ENCODE measurements around the gene GRM7.

Gene GRM7

DNA sequence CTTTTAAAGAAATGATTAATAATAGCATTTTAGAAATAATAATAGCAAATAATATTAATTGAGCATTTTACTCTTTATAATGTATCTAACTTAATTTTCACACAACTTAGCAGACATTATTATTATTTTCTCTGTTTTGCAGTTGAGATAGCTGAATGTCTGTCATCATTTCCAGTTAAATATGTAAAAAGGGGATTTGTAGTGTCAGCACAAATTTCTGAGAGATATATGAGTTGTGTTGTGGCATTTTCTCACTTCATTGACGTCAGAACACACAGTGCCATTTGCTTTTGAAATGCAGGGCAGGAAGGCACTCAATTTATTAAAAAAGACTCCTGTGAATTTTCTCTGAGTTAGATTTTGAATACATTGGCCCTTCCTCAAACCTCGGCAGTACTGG is 111.0 kb downstream of the GRM7 start:
- DNase-seq (ENCODE audit: low read depth), result no peak

DNA sequence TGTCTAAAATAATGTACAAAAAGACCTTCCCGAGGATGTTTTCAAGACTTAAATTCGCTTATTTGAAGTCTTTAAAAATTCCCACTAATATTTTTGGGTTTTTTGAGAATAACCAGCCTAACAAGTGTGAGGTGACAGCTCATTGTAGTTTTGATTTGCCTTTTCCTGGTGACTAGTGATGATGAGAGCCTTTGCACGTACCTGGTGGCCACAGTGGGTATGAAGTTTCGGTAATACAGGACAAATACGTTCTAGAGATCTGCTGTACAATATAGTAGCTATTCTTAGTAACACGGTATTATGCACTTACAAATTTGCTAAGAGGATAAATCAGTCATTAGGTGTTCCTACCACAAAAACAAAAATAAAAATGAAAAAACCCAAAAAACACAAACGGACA is 124.9 kb downstream of the GRM7 start:
- DNase-seq (ENCODE audit: low read depth), result no peak

DNA sequence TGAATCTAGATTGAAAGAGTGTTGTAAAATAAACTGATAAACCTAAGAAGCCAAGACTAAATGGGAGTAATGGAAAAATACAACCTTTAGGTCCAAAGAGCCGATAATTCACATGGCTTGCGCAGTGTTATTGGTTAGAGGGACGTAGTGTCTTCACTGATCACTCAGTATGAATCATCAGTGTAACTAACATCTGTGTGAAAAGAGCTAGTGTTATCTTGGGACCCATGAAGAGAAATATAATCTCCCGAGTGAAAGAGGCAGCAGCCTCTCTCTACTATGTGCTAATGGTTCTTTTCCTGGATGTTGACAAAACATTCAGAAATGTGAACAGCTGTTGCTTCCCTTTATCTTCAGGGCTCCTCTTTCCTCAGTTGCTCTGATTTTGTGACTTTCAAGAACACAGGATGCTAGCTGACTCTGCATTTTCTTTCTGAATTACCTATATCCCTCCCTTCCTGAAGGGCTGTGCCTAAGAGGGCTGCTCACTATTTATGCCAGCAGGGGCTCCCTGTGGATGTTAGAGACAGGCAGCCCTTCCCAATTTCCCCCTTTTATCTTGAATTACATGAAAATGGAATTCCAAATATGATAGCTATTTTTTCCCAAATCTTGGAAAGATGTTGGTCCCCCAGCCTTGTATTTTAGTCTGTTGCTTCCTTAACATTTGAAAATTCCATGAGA is 128.8 kb downstream of the GRM7 start:
- DNase-seq (ENCODE audit: low read depth), result no peak

DNA sequence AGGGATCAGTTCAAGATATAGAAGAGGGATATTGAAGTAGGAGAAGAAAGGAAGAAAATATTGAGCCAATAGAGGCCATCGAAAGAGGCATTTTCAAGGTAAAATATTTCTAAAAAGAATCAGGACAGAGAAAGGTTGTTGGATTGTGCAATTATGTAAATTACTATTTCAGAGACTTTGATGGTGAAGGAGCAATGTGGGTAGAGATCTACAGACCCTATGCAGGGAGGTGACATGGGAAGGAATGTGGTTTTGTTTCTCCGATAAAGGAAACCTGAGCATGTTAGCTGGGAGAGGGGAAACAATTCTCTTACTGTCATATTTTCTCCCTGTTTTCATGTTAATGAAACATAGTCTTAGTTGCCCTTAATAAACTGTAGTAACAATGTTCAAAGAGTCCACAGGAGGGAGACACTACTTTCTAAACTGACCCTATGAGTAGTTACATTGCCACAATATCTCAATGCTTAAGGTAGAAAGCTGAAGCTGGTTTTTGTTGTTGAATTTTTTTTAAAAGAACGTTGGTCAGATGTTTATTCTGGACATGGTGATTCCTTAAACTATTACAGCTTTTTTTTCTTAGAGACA is 133.3 kb downstream of the GRM7 start:
- DNase-seq (ENCODE audit: low read depth), result no peak

DNA sequence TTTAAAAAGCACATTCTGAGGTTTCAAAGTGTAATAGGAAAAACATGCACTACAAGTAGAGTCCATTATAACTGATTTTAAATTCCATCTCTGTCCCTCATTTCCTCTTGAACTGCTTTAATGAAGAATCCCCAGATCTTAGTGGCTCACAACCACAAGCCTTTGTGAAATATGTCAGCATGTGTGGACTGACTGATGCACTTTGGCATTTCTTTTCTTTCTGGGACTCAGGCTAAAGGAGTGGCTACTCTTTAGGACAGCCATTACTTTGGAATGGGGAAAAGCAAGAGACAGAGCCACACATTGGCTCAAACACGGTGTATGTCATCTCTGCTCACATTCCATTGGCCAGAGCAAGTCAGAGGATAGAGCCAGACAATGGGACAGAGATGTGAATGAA is 139.6 kb downstream of the GRM7 start:
- DNase-seq (ENCODE audit: low read depth), result no peak

DNA sequence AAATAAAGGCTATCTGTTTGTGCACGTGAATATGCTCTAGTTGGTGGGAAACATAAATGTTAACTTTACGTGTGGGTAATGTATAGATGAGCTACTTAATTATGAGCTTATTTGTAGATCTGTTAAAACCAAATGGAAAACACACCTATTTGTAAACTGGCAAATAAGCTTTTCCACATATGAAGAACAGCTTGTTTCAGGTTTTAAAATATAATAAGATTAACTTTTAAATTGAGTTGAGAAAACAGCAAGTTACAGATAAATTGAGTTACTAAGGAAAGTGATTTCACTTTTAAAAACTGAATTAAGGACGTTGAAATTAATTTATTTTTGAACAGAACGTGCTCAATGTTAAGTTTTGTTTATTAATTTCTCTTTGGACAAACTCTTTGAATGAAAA is 140.5 kb downstream of the GRM7 start:
- no peak for DNase-seq (ENCODE audit: low read depth)

DNA sequence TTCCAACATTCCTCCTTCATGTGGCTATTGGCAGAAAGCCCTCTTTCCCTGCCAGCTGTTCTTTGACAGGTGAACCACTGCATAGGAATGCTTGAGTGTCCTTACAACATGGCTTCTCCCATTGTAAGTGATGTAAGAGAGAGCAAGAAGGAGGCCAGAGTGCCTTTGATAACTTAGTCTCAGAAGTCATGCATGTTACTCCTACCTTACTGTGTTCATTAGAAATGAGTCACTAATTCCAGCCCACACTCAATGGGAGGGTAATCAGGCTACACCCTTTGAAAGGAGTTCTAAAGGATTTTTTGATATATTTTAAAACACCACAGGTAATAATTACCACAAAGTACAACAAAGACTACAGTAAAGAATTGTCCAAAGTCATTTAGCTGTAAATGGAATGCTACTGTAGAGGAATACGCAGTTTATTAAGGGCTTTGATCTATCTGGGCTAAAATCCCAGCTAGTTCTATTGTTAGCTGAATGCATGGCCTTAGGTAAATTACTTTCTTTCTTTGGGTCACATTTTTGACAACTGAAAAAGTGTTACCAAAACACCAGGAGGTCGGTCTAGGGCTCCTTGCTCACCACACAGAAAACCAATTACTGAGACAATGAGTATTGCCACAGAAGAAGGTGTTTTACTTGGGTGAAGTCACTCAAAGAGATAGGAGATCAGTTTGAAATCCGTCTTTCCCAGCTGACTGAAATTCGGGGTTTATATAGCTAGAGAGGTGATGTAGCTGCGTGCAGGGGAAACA is 154.9 kb downstream of the GRM7 start:
- no peak for DNase-seq (ENCODE audit: low read depth)

DNA sequence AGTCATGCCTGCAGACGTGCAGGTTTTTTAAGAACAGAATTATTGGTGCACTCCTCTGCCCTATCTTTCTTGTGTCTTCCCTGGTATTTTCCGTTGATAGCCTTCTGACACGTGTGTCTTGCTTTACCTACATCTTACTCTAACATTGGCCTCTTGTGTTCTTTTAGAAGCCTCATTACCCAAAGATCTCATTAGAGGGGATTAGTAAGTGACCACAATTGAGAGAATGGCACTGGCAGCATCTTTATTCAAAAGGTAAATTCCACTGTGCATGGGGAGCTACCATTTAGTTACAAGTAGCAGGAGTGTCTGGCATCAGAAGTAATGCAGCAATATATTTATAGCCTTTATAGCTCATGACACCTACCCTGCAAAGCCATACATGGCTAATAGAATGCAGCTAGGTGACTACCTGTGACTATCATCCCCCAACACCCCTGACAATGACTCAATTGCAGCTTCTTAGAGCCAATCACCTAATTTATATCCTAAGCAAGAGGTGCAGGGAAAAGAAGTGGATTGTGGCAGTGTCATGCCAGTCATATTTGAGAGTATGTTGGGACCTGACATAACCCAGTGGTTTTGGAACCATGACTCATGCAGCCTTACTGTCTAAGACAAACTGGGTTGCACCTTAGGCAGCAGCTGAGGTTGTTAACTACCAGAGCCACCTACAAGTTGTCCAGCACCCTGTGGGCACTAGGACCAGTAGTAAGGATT is 164.8 kb downstream of the GRM7 start:
- no peak for DNase-seq (ENCODE audit: low read depth)

DNA sequence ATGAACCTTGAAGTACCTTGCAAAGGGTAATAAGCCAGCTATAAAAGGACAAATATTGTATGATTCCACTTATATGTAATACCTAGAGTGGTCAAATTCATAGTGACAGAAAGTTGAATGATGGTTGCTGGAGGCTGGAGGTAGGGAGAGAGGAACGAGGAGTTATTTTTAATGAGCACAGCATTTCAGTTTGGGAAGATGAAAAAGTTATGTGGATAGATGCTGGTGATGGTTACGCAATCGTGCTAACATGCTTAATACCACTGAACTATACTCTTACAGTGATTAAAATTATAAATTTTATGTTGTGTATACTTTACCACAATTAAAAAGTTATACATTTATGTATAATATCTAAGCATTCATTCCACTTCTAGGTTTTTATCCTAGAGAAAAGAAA is 168.6 kb downstream of the GRM7 start:
- DNase-seq (ENCODE audit: low read depth), result no peak

DNA sequence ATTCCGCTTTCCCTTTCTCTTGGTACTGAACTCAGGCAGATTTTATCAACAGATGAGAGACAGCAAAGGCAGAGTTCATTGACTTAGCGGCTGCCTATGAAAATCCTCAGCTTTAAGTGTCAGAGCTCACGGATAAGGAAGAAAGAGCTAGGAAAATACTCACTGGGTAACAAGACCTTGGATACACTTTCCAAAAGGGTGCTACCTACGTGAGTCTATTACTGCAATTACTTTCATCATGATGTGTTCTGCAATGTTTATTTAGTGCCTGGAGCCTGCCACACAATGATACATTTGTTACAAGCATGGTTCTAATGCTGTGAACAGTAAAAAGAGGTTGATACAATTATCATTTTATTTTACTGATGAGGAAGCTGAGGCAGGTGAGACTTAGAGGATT is 177.5 kb downstream of the GRM7 start:
- no peak for DNase-seq (ENCODE audit: low read depth)

DNA sequence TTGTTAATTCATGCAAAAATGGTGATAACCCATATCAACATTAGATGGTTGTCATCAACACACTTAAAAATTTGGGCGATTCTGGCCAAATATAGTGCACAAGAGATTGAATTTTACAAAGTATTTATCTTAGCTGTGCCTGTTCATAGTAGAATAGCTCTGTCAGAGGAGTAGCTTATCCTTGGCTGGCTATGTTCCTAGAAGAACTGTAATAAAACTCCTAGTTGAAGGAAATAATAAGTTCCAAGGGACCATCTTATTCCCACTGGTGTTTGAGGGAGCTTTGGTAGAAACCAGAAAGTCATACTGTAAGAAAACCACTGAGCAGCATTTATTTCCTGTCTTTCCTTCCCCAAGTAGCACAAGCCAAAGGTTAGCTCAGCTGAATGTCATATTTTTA is 201.8 kb downstream of the GRM7 start:
- no peak for DNase-seq (ENCODE audit: low read depth)

DNA sequence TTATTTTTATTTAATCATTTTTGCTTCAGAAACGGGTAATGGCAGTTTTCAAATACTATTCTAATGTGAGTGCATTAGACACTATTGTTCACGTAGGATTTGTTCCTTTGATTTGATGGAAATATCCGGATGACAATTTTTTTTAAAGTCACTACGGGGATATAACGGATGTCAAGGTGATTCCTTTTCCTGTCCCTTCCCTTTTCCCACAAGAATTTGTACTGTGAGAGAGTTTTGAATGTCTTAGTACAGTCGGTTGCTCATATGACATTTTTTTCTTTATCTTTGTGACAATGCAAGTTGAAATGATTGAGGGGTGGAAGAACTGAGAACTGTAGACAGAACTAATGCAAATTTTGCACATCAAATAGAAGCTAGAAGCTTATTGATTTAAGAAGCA is 209.5 kb downstream of the GRM7 start:
- no peak for DNase-seq (ENCODE audit: low read depth)

DNA sequence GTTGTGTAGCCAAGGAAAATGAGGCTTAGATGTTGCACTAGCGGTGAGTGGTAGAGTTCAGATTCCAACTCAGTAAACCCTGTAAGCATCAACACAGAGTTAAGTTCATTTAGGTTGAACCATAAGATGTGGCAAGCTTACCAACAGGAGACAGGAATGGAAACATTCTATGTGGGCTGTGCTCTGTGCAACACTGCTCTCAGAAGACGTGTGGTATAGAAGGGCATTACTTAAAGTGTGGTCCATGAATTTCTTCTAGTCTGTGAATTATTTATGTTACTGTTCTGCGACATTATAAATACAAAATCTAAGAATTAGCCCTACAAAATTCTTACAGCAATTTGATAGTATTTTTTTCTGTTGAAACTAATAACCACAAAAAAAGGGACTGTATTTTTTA is 213.3 kb downstream of the GRM7 start:
- DNase-seq (ENCODE audit: low read depth), result no peak

DNA sequence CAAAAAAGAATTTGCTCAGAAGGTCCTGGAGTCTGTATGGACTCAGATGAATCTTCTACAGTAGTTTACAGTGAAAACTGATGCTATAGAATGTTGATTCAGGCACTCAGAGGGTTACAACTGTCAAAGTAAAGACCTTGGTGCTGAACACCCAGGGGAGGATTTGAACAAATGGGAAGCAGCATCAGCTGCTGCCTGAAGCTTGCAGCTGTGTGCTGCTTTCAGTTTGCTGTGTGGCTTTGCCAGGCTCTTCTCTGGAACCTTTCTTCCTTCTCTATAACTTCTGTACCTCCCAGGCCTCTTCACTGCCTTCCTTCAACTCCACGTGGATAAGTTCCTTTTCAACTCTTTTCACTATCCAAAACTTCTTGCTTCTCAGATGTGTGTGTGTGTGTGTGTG is 214.2 kb downstream of the GRM7 start:
- no peak for DNase-seq (ENCODE audit: low read depth)

DNA sequence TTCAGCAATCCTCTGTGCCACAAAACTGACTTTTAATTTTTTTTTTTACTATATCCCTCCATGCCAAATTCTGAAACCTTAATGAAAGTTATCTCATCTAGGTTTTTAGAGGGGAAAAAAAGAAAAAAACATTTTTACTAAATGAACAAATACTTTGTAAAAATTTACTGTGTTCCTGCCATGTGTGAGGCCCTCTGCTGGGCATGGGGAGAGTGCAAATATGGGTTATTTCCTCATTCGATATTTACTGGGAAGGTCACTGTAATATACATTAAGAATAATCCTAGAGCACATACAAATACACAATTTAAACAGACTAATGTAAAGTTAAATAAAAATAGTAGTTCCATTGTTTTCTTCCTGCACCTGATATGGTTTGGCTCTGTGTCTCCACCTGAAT is 215.0 kb downstream of the GRM7 start:
- no peak for DNase-seq (ENCODE audit: low read depth)

DNA sequence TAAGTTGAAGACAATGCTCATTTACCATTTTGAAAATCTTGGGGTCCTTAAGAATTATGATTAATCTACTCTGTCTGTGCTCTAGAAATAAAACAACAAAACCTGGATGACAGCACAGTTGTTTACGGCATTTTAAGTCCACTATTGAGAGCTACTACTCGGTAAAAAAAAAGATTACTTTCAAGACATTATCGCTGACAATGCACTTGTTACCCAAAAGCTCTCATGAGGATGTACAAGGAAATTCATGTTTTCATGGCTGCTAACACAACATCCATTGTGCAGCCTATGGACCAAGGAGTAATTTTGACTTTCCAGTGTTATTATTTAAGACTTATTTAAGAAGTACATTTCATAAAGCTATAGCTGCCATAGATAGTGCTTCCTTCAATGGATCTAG is 221.3 kb downstream of the GRM7 start:
- DNase-seq (ENCODE audit: low read depth), result no peak

DNA sequence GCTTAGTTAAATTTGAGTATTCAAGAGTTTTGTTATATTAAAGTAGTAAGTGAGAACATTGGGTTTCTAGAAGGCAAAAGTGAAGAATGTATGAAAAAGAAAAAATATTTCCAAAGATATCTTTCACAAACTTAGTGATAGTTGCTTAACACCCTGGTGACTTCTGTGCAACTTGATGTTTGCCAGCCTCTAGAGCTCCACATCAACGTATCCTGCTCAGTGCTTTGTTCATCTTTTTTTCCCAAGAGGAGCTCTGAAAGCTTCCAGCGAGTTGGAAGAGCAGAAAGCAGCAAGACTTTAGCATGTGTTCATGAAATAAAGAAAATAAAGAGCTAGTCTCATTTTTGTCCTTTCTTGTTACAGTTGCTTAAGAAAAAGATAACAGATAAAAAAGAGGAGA is 225.5 kb downstream of the GRM7 start:
- DNase-seq (ENCODE audit: low read depth), result no peak

DNA sequence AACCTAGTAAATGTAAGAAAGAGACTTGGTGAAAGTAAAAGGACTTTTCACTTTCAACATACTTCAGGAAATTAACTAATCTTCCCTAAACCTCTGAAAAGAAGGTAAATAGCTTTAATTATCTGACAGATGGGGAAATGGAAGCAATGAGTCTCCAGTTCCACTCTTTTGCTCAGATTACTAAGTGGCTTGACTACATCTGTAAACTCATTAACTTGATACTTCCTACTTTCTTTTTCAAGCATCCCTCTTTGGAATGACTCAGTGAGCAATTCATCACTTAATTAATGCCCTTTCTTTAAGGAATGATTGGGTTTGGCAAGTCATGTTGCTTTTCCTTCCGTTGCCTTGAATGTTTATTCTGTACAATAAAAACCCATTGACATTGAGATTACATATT is 234.2 kb downstream of the GRM7 start:
- DNase-seq (ENCODE audit: low read depth), result no peak

DNA sequence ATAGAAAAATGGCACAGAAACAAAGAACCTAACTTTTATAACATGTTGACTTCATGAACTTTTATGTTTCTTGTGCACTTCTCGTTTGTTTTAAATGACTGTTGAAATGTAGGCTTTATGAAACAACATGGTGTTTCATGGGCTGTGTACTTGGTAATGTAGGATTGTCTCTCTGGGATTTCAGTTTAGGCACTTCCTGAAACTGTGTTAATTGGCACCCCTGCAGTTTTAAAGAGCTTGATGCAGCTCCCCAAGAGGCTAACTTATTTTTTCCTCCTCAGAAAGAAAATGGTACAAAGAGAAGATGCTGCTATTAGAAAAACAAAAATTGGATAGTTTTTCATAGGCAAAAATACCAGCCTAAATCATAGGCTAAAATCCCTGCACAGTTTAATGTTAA is 239.2 kb downstream of the GRM7 start:
- DNase-seq (ENCODE audit: low read depth), result no peak

DNA sequence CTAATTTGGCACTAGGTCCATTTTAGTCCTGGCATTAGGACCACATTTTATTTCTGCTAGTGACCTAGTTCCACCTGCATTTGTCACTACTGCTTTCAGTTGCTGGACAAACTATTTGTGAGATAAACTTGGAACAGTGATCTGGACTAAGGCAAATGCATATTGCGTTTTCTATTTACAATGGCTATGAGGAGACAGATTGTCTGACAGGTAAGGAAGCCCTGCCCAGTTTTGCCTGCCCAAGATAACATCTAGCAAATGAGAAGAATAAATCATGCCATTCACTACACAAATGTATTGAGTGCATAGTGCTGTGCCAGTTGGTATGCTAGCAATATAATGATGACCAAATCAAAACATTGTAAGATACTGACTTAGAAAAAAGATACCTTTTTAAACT is 245.7 kb downstream of the GRM7 start:
- no peak for DNase-seq (ENCODE audit: low read depth)

DNA sequence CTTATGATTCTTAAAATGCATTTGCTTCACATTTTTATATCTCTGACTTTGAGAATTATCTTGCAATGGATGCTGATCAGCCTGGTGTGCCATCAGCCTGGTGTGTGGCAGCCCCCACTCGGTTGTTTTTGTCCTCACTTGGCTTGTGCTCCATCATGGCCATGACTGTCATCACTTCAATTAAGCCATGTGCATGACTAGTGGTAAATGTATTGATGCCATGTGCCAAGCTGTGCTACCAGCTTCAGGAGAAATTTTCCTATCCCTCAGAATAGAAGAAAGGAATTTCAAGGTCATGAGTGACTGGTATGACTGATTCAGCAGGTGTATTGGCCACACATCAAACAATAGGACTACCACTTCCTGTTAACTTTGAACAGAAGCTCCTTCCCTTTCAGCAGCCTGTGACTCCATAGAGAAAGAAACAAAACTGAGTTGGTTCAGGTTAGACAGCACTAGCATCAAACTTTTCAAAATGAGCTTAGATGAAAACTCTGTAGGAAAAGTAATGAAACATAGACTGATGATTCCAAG is 251.7 kb downstream of the GRM7 start:
- DNase-seq (ENCODE audit: low read depth), result no peak

DNA sequence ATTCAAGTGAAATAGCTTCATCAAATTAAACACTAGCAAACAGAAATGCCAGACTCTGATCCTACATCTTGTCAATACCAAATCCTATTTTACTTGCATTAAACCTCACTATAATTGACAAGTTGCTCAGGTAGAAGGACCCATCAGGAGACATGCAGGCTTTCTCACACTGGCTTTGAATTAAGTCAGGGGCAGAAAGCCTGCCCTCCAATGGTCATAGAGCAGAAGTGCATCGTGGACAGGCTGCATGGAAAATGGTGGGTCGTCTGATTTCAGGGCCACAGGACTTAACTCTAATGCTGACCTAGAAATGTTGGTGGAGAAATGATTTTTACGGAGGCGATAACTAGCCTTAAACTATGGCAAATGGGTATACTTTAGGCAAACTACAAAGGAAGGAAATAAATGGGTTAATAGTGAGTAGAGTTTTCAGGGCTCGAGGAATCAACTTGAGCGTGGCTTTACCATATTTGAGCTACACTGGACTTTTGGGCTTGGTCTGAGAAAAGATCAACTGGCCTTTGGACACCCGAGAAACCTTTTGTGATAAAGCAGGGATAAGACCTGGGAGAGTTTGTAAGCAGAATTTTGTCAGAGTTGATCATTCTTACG is 283.9 kb downstream of the GRM7 start:
- no peak for DNase-seq (ENCODE audit: low read depth)

Data from T-helper 22 cell (primary cell).